HG03097 (cell line): ENCODE measurements around the gene BCDIN3D.
"Not testable (repeated sequence)": the region's sequence is repeated elsewhere in the genome, so short reads cannot be mapped to it uniquely, and the experiment has no call there.

ENCODE experiments used
- ATAC-seq: cut with Tn5 transposase; IDR thresholded peaks from one replicate; pipeline ENCODE4 v1.9.1; 2021; ENCODE audit not compliant: unreplicated experiment, low FRiP score

The BCDIN3D gene

GRCh38 chr12:49878021-49878420 is 35.1 kb upstream of the BCDIN3D start:
- no peak for ATAC-seq

DNA sequence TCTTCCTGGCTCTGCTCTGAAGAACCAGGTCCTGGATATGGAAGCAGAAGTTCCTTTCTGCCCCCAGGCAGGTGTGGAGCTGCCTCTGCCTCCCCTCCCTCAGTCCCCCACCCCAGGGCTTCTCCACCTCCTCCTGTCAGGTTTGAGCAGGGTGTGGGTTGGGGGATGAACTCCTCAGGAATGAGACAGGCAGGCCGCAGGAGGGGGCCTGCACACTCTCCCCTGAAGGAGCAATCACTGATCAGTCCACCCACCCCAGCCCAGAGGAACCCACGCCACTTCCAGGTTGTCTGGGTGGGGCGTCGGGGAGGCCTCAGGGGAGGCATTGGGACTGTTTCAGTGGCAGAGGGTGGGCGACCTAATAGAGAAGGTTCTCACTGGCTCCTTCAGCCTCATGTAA is 34.2 kb upstream of the BCDIN3D start:
- no peak for ATAC-seq

GRCh38 chr12:49876070-49876469 is 33.2 kb upstream of the BCDIN3D start:
- ATAC-seq, result no peak

- no peak for ATAC-seq
Measured at GRCh38 chr12:49875115-49875720, 32.3 kb upstream of the BCDIN3D start.

DNA sequence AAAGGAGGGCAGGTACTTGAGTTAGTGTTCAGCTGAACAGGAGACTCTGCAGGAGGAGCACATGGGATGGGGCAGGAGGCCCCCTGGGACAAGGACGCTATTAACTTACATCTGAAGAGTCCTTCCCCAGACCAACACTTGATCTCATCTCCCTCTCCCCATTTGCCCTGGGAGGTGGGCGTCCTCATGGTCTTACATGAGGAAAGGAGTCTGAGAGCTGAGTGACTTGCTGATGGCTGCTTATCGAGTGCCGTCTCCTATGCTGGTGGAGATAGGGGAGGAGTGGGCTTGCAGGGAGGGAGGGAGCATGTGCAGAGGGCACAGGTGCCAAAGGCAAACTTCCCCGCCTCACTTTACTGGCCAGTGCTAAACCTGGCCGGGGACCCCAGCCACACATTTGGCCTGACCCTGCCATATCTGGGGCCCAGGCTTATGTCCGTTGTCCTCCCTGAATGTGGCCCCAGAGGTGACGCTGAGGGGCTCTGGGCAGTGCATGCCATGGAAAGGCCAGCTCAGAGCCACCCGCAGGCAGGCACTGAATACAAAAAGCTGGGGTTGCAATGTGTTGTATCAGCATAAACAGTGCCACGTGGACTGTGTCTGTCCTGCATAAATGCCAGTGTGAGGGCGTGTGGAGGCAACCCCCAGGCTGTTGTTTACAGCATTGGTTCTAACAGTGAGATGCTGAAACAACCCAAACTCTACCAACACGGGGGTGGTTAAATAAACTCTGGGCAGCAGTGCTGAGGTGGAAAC is 31.4 kb upstream of the BCDIN3D start:
- no peak for ATAC-seq

- ATAC-seq, result no peak
Measured at GRCh38 chr12:49873361-49873934, 30.5 kb upstream of the BCDIN3D start.

DNA sequence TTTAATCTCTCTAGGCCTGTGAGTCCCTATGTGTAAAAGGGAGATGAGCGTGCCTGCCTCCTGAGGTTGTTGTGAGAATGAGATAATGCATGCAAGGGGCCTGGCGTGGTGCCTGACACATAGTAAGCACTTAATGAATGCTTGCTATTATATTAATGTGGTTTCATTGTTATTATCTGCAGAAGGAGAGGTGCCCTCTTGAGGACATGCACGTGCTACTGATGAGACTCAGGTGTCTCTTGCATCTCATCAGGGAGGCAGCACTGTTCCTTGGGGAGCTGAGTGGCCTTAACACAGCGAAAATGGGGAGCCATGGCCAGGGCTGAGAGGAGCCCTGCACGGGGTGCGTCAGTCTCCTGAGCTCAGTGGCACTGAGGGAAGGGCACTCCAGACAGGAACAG is 29.9 kb upstream of the BCDIN3D start:
- no peak for ATAC-seq

DNA sequence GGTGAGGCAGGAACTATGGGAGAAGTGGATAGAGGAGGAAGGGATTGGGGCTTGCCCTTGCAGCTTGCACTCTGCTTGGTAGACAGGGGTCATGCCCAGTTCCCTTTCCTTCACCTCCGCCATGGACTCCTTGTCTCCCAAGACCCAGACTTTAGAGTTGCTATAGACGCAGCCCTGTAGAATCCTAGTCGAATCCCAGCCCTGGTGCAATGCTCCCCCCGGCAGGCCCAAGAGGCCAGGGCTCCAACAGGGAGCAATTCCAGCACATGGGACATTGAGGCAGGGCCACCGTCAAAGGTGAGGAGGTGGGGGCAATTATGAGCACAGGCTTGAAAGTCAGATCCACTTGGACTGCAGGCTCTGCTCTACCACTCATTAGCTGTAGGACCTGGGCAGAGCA is 29.5 kb upstream of the BCDIN3D start:
- no peak for ATAC-seq

GRCh38 chr12:49871811-49872251 is 28.9 kb upstream of the BCDIN3D start:
- ATAC-seq, result not testable (repeated sequence)

- ATAC-seq, result no peak
Measured at GRCh38 chr12:49871263-49871561, 28.3 kb upstream of the BCDIN3D start.

- no peak for ATAC-seq
Measured at GRCh38 chr12:49870501-49871262, 27.8 kb upstream of the BCDIN3D start.

DNA sequence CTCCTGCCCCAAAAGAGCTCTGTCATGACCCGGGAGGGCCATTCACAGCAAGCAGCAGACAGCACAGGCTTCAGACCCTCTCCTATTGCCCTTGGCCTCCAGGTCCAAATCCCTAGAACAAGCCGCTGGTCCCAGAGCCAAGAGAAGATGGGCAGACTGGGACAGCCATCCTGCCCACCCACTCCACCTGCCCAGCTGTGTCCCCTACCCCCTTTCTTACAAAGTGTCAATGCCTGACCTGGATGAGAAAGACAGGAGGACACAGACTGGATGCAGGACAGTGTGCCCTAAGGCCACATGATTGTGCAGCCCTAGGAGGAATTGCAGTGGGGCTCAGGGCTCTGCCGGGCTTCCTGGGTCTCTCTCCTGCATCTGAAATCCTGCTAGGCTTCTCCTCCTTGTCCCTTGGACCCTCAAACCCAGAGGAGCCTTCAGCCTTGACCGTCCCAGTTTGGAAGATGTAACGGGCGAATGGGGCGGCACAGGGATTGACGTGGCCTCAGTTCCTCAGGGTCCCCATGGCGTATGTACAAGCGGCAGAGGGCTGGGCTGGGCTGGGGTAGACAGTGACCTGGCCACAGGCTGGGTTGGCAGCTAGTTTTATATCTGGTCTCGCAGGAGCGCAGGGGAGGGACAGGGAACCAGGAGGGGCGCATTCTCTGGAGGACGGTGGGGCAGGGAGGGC is 27.1 kb upstream of the BCDIN3D start:
- ATAC-seq, result no peak

GRCh38 chr12:49868952-49869815 is 26.3 kb upstream of the BCDIN3D start:
- no peak for ATAC-seq

DNA sequence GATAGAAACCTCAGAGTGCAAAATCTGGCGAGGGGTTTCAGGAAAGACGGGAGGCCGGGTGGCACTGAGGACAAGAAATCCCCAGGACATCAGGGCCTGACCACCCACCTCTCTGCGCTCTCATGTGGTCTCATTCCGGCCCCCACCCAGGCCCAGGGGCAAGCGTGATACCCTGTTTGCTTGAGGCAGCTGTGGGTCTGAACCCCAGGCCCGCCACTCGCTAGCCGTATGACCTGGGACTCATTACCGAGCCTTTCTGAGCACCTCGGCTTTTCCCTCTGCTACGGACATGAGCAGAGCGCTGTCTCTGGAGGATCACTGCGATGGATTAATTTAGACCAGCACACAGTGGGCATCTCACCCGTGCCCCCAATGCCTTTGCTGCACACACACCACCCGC is 25.5 kb upstream of the BCDIN3D start:
- no peak for ATAC-seq

- no peak for ATAC-seq
Measured at GRCh38 chr12:49867570-49868341, 24.9 kb upstream of the BCDIN3D start.

DNA sequence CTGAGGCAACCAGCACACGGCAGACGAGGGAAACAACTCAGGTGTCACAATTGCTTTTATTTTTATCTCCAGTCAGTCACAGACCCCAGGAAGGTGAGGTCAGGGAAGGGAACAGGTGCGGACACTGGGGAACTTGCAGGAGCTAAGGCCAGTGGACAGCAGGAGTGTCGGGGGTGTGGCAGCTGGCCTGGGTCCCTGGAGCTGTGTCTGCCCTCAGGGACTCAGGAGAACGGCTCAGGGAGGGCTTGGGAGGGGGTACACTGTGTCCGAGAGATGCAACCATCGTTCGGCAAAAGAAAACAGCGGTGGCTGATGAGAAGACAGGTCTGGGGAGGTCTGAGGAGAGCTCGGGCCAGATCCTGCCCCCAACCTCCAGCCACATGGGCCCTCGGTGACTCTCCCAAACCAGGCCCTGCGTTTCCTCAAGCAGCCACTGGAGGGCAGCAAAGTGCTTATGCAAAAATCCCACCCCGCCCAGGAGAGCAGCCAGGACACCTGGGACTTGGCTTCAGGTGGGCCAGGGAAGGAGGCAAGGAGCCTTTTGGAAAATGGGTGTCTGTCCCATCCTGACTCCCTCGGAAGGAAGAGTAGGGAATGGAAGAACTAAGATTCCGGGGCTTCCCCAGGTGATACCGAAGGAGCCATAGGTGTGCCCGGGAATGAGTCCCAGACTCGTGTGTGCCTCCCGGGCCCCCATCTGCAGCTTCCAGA is 24.1 kb upstream of the BCDIN3D start:
- no peak for ATAC-seq

- no peak for ATAC-seq
Measured at GRCh38 chr12:49865782-49866135, 22.9 kb upstream of the BCDIN3D start.

GRCh38 chr12:49865109-49865781 is 22.3 kb upstream of the BCDIN3D start:
- ATAC-seq, result no peak
